ENCODE results near the gene PKD2.

PKD2 gene

DNA sequence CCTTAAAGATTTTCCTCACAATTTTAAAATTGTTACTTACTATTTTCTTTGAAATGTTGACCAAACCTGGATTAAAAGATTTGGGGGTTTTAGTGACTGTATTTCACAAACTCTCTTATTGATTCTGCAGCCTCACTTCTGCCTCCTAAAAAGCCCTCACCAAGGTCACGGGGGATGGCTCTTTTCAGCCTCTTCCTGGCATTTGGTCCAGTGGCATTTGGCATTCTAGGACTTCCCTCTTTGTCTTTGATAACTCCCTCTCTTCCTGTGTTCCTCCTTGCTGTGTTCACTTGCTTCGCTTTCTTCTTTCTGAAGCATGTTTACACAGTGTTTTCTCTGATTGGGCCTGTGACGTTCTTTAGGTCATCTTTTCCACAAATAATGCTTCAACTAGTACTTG is 21.5 kb downstream of the PKD2 start:
- no peak for DNase-seq

DNA sequence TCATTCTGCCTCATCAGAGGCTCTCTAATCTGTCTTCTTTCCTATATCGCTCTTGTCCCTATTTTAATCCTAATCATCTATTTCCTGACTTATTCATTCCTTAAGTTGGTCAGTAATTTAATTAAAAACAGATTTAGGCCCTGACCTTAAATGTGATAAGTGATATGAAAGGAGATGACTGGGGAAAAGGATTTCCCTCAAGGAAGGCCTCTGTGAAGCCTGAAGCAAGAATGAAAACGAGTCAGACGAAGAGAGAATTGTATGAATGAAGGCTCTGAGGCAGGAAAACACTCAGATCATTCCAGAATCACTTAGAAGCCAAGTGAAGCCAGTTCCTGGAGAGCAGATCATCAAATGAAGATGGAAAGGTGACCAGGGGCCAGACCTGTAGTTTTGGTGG is 22.1 kb downstream of the PKD2 start:
- no peak for DNase-seq

DNA sequence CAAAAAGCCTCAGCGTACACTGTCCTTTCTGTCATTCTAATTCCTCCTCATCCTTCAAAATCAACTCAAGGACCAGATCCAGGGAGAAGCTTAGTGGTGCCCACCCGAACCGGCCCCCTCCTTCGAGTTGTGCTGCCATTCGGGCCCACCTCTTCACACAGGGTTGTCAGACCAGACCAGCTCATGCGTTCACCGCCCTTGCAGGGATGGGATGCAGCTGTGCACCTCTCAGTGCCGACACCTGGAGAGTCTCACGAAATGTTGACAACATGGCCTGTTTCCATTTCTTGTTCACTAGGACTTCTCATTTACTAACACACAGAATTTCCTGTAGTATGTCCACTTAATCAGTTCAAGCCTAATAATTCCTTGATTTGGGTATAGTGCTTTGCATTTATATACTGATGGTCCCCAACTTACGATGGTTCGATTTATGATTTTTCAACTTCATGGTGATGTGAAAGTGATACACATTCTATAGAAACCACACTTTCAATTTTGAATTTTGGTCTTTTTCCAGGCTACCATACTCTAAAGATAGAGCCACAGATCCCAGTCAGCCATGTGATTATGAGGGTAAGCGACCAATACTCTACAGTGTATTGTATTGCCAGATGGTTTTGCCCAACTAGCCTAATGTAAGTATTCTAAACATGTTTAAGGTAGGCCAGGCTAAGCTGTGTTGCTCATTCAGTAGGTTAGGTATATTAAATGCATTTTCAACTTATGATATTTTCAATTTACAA is 23.3 kb downstream of the PKD2 start:
- no peak for DNase-seq

DNA sequence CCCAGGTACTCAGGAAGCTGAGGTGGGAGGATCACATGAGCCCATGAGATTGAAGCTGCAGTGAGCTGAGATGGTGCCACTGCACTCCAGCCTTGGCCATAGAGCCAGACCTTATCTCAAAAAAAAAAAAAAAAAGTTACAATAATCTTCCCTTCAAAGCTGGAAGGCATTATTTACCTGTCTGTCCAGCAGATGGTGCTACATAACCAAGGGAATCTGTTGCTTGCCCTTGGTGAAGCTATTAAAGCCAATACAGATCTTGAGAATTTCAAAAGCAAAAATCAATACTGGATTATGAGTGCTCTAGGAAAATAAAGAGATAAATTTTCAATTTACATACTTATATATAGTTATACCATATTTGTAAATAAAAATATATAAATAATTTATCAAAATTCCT is 25.9 kb downstream of the PKD2 start:
- no peak for DNase-seq

DNA sequence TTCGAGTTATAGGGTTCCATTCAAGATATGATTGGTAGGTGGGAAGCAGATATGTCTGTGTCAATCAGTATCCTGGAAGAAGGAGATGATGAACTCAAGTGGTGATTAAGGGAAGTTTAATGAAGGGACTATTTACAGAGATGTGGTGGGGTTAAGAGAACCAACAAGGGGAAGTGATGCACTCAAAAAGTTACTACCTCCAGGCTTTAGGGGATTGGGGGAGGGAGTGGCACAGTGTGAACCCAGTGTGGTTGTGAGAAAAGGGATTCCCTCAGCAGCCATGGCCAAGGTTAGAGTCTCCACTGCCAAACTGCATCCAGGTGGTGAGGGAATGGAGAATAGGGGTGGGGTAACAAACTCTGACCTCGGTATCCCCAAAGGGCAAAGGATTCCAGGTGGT is 27.9 kb downstream of the PKD2 start:
- DNase-seq, result no peak

DNA sequence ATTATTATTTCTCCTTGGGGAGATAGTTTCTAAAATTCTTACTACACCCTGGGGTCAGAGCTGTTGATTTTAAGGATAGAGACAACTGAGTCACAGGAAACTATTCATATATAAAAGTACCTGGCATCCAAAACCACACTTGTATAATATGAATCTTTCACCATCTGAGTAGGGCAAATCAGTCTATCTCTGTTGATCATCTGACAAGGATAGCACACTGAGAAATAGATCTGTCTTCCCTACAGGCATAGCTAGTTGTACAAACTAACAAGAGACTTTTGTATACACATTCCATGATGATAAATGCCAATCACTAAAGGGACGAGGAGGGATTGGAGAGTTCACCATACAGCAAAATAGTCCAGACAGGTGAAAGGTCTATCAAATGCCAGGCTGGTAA is 30.0 kb downstream of the PKD2 start:
- no peak for DNase-seq

DNA sequence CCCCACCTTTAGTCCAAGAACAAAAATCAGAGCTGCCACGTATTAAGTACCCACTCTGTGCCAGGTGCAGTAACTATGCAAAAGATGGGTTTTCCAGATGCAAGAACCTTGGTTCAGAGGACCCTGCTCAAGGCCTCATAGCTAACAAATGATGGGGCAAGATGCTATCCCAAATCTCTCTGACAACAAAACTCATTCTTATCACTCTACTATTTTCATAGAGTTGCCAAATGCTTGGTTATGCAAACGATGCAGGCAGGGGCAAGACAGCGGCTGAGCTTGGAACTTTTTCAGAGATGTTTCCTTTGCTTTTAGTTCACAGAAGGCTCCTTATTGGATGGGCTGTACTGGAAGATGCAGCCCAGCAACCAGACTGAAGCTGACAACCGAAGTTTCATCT is 30.5 kb downstream of the PKD2 start:
- DNase-seq, result no peak

DNA sequence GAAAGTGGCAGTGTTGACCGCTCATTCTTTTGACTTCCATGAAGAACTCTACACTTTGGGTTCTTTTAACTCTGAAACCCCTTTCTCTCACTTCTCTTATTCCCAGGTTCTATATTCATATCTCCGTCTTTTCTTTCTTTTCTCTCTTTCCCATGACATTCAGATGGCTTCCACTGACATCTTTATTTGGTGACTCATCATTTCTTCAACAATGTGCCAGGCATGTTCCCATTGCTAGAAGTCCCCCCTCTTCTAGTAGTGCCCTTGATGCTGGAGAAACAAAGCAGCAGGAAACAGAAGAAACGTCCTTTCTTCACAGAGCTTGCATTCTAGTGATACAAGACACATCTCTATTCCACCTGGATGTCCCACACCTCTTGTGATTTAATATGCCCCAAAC is 33.3 kb downstream of the PKD2 start:
- no peak for DNase-seq

DNA sequence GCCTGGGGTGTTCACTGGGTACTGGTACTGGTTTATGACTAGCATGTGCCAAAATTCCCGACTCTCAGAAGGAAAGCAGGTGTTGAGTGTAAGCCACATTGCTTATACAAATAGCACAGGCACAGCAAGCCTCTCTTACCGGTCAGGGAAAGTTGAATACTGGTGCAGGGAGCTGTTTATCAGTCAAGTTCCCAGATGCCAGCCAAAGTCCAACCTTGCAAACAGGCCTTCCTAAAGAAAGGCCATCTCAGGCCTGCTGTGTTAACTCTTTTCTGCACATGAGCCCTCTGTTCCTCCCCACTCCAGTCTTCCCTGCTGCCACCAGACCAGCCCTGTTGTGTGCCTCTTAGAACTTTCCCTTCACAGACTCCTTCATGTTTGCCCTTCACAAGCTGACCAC is 34.2 kb downstream of the PKD2 start:
- DNase-seq, result no peak

DNA sequence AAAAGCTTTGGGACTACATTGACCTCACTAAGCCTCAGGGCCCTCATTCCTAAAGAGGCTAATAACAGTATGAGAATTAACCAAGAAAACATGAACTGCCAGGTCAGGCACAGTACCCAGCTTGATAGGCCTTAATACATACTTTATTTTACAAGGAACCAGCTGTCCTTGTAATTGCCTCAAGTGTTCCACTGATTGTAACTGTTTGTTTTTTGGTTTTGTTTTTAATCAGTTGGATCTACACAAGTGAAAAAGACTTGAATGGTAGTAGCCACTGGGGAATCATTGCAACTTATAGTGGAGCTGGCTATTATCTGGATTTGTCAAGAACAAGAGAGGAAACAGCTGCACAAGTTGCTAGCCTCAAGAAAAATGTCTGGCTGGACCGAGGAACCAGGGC is 35.6 kb downstream of the PKD2 start:
- no peak for DNase-seq

DNA sequence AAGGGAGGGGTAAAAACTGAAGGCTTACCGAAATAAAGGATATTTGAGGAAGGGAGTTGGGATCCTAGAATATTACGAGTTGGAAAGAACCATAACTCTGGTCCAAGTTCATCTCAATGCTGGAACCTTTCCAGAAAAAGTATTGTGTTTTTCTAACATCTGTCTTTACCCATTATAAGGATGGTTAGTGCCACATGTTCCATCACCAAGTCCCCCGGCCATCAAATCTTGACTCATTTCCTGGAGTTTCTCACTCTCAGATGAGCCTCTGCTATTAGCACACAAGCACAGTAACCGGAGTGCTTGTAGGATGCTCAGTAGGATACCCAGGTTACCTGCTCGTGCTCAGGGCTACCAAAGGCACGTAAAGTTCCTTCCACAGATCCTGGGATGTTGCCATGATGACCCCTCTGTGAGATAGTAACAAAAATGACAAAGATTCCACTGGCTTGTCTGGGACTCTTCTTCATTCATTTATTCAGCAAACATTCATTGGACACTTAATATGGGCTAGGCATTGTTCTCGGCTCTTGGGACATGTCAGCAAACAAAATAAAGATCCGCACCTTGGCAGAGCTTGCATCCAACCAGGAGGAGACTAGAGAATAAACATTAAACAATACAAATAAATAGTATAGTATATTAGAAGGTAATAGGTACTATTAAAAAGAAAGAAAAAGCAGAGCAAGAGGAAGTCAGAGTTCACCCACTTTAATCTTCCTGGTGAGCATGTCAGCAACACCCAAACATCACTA is 36.3 kb downstream of the PKD2 start:
- DNase-seq, result no peak

DNA sequence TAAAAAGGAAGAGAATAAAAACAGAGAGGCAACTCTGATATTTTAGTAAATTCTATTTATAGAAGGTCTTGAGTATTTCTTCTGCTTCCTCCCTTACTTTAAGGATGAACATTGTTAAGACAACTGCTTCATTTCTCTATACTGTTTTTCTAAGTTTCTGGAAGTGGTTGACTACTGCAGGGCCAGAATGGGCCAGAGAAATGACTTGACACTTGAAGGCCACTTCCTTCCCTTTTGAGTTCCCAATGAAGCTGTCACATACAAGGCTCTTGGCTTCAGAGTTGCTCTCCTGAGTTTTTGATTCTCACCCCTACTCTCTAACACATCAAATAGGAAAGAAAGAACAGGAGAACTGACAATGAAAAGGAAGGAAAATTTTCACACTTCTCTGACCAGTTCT is 37.6 kb downstream of the PKD2 start:
- no peak for DNase-seq

DNA sequence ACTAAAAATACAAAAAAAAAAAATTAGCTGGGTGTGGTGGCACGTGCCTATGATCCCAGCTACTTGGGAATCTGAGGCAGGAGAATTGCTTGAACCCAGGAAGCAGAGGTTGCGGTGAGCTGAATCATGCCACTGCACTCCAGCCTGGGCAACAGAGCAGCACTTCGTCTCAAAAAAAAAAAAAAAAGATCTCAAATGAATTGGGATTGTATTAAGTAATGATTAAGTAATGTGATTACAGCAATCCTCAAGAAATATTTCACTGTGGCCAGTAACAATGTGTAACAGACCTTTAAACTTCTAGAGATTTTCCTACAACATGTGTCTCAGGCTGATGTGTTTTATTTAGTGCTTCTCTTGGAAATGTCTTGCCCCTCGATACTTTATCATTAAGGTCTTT is 46.8 kb downstream of the PKD2 start:
- no peak for DNase-seq

DNA sequence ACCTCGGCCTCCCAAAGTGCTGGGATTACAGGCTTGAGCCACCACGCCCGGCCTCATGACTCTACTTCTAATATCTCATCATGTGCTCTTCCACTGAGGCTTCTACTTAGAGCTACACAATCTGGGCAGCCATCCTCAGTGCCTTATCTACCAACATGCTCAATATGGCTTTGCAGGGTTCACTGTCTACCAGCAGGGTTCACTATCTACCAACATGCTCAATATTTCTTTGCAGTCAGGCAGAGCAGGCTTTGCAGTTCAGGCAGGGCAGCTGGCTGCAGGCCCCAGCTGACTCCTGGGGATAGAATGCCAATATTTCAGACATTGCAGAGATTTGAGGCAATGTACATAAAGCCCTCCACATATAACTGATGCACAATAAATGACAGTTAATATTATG is 47.5 kb downstream of the PKD2 start:
- DNase-seq, result no peak

DNA sequence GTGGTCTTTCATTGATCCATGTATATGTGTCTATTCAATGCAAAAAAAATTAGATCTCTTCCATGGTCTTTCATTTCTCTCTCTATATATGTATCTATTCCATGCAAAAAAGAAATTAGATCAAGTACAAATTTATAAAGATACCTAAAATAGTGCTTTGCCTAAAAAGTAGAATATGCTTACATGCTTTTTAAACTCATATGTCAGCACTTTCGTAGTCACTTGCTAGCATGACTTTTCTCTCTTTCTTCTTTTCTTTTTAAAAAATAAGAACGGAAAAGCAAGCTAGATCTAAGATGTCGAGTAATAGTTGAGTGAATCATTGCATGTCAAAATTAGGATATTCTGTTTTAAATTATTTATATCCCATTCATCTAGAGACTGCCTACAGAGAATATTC is 50.9 kb downstream of the PKD2 start:
- no peak for DNase-seq

DNA sequence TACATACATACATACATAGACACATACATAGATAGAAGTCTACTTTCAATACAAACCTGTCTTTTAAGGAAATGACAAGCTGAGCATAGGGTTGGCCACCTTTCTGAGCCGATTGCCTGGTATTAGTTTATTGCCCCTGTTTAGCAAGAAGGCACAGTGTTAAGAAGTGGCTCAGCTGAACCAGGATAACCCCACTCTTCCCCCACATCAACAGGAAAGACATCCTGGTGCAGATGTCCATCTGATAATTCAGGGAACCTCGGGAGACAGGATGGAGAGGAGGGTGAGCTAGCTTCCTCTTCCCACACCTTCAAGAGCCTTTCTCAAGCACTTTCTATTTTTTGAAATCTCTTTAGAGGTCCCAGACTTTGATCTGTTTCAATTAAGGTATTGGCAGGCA is 52.3 kb downstream of the PKD2 start:
- no peak for DNase-seq

DNA sequence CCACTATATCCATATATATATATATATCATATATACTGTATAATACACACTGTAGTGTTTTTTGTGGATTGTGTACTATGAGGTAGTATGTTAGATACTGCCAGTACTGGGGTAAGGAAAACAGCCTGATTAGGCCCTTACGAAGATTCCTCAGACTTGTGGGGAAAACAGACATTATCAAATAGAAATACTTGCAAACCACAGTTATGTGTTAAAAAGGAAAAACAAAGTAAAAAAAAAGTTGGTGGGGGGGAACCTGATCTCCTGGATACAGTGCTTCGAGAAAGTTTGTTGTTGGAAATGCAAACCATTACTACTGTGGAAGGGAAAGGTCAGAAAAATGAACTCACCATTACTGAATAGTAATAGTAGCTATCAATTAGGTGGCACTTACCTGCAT is 53.0 kb downstream of the PKD2 start:
- DNase-seq, result no peak

DNA sequence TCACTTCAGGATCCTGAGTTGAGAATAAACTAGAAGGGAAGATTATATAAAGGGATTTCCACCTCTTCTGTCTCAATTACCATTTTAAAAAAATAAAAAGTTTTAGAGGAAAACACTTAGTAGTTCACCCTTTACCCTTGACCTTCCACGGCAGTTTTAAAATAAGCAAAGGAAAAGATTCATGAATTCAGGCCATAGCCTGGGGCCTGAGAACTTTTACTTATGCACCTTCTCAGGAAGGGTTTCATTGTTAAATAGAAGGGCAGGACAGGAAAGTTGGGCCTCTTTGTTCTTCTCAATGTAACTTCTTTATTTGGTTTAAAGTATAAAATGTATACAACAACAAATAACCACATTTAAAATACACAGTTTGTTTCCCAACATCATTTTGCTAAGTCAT is 54.9 kb downstream of the PKD2 start:
- no peak for DNase-seq

DNA sequence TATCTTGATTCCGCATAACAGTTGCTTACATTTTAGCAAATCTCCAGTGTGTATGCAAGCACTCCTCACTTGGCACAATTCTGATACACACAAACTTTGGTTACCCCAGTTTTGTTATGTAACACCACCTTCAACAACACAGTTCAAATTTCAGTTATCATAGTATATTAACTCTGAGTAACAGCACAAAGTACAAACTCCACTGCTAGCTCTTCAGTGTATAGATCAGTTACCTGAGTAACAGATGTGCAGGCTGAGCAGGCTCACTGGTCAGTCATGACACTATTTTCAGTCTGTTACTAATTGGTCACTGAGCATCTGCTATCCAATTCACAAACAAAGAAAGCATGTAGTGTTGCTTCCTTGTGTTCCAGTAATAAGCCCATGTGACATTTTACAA is 55.4 kb downstream of the PKD2 start:
- no peak for DNase-seq

DNA sequence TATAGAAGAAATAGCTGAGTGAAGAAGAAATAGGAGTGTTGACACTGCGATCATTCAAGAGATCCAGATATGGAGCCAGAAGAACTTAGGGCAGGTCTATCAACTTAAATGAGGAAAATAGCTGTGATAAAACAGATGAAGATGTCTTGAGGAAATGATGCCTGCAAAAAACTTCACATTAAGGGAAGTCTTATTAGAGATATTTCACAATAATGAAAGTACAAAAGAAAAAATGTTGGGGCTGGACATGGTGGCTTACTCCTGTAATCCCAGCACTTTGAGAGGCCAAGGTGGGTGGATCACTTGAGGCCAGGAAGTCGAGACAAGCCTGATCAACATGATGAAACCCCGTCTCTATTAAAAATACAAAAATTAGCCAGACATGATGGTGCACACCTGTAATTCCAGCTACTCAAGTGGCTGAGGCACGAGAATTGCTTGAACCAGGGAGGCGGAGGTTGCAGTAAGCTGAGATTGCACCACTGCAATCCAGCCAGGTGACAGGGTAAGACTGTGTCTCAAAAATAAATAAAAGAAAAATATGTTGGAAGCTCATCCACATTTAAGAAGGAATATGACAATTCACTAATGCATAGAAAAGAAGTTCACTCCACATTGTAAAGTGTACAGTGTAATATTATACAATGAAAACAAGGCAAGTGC is 56.3 kb downstream of the PKD2 start:
- no peak for DNase-seq

DNA sequence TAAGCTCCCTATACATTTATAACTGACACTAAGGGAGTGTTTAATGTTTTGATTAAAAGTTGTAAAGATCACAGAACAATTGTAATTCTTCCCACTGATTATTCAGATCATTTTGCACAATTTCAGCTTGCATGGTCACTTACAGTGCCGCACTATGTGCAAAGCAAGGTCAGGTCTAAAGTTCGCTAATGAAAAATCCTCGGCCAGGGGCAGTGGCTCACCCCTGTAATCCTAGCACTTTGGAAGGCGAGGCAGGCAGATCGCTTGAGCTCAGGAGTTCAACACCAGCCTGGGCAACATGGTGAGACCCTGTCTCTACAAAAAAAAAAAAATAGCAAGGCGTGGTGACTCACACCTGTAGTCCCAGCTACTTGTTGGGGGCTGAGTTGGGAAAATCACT is 57.0 kb downstream of the PKD2 start:
- DNase-seq, result no peak

DNA sequence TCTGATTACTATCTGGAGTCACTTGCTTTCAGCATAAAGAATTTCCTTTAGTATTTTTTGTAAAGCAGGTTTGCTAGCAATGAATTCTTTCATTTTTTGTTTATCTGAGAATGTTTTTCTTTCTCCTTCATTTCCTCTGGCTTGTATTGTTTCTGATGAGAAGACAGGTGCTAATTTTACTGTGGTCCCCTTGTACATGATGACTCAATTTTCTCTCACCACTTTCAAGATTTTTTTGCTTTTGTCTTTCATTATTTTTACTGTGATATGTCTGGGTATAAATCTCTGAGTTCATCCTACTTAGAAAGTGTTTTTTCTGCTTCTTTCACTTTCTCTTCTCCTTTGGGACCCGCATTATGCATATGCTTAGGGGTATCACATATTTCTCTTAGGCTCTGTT is 62.6 kb downstream of the PKD2 start:
- DNase-seq, result no peak

DNA sequence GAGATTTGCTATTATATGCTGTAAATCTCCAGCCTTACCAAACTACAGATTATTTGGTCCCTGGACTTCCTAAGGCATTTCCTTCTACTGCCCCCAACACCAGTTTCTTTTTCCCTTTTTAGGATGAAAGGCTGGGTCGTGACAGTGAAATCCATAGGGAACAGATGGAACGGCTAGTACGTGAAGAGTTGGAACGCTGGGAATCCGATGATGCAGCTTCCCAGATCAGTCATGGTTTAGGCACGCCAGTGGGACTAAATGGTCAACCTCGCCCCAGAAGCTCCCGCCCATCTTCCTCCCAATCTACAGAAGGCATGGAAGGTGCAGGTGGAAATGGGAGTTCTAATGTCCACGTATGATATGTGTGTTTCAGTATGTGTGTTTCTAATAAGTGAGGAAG is 67.9 kb downstream of the PKD2 start:
- DNase-seq, result no peak

DNA sequence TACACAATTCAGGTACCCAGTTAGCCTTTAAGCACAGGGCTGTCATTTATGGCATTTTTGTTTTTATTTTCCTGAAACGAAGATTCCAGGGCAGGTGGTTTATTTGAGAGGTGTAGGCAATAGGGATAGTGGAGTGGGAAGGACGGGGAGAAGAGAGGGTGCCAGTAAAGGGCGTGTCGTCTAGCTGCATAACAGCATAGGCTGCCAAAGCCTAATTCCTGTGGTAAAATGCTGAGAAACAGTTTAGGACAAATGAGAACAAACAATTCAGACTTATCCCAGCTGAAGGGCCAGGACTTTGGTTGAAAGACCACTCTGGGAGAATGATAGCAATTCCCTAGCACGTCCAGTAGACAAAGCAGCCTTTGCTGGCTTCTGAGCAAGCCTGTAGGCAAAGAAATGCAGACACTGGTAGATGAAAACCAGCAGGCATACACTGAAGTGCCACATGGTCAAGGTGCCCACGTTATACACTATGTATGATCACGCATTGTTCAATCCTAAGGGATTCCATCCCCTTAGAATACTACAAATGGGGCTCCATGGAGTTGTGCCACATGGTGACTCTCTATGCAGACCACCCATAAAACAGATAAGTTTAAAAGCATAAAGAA is 70.6 kb downstream of the PKD2 start:
- DNase-seq, result no peak
